ENCODE measurements around the gene MAP3K13. TPM values are rescaled to one million over a fixed set of nuclear protein-coding genes. Genes with fewer than 3 reads are reported as not detected.
A peak's percentile ranks its signal among the peaks of the same experiment; 100 is the strongest.

The MAP3K13 gene
- total RNA-seq, 4 donors from 2014 or later = 17.2 to 42.6 (median 31.9) TPM

- DNase-seq = no peak
- TF ChIP-seq CTCF (IDR thresholded peaks at IDR 0.05) (no peak), EP300 (IDR thresholded peaks at IDR 0.05; ENCODE audit: low read depth) (no peak), POLR2AphosphoS5 (IDR thresholded peaks at IDR 0.05) (no peak), POLR2A (IDR thresholded peaks at IDR 0.05) (no peak)
- peaks cover 2 to 64% (median 26%) of the 10 kb centered on the region in 4 donors for H3K4me1 ChIP-seq
- H3K27me3 ChIP-seq = no peaks in the 10 kb centered on the region
- 66 to 72% methylated on average over 2 of the region's 2 CpGs for WGBS, 2 donors (ENCODE audit: low coverage in 1 of 2)
- in situ Hi-C loops (cut with MboI; ENCODE audit: low pct_ligation_motif_present in 1 of 4, low pct_unique_long_range_greater_than_20kb in 1 of 4, low sequenced_read_pairs in 3 of 4) (no loop called here), intact Hi-C loops (cut with DNase I; ENCODE audit: low total_unique reads) (no loop called here)
- no peaks in the 10 kb centered on the region for H3K36me3 ChIP-seq
- H3K9me3 ChIP-seq = no peaks in the 10 kb centered on the region
- H3K27ac ChIP-seq = no peak overlapping the region
- no peak overlapping the region for H3K4me3 ChIP-seq
These were observed 23.0 kb upstream of the MAP3K13 start for GRCh38 chr3:185339945-185340344.

GRCh38 chr3:185340751-185341150 lies 22.2 kb upstream of the MAP3K13 start:
- WGBS, 2 donors (ENCODE audit: low coverage in 1 of 2) = 88 to 91% methylated on average over 2 of the region's 2 CpGs
- Histone ChIP-seq H3K36me3 (no peaks in the 10 kb centered on the region), H3K27me3 (no peaks in the 10 kb centered on the region), H3K9me3 (no peaks in the 10 kb centered on the region), H3K4me3 (no peak overlapping the region), H3K4me1 (peaks cover 2 to 59% (median 24%) of the 10 kb centered on the region in 4 donors), H3K27ac (no peak overlapping the region)
- intact Hi-C loops (cut with DNase I; ENCODE audit: low total_unique reads) (no loop called here), in situ Hi-C loops (cut with MboI; ENCODE audit: low pct_ligation_motif_present in 1 of 4, low pct_unique_long_range_greater_than_20kb in 1 of 4, low sequenced_read_pairs in 3 of 4) (no loop called here)
- no peak for TF ChIP-seq POLR2AphosphoS5 (IDR thresholded peaks at IDR 0.05)
- no peak for TF ChIP-seq POLR2A (IDR thresholded peaks at IDR 0.05)
- no peak for TF ChIP-seq CTCF (IDR thresholded peaks at IDR 0.05)
- no peak for TF ChIP-seq EP300 (IDR thresholded peaks at IDR 0.05; ENCODE audit: low read depth)
- no peak for DNase-seq

DNA sequence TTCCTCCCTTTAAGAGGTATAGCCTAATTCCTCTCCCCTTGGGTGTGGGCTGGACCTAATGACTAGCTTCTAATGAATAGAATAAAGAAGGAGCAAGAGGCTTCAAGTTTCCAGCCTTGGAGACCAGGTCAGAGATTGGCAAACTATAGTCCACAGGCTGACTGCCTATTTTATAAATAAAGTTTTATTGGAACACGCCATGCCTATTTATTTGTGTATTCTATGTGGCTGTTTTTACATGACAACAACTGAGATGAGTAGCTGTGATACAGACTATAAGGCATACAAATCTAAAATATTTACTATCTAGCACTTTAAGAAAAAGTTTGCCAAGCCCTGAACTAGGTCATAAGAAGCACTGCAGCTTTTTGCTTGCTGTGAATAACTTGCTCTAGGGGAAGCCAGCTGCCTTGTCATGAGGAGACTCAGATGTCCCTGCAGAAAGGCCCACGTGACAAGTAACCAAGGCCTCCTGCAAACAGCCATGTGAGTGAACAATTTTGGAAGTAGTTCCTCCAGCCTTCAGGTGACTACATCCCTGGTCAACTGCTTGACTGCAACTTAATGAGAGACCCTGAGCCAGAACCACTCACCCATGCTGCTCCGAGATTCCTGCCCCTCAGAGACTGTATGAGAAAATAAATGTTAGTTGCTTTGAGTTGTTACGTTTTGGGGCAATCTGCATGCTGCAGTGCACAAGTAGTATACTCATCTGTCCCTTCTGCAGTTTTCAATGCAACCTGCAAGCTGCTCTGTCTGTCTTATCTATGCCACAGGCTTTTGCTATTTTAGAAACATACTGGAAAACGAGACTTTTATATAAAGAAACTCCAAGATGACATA lies 21.1 kb upstream of the MAP3K13 start:
- no peaks in the 10 kb centered on the region for H3K9me3 ChIP-seq
- no peaks in the 10 kb centered on the region for H3K36me3 ChIP-seq
- 68 to 75% methylated on average over 1 to 5 of the region's 5 CpGs for WGBS, 2 donors (ENCODE audit: low coverage in 1 of 2)
- TF ChIP-seq POLR2A (IDR thresholded peaks at IDR 0.05) = no peak
- no peak for TF ChIP-seq CTCF (IDR thresholded peaks at IDR 0.05)
- no peak for TF ChIP-seq POLR2AphosphoS5 (IDR thresholded peaks at IDR 0.05)
- no peak for TF ChIP-seq EP300 (IDR thresholded peaks at IDR 0.05; ENCODE audit: low read depth)
- peak overlapping the region in 1 of 4 donors; percentile 6 for H3K27ac ChIP-seq
- intact Hi-C loops (cut with DNase I; ENCODE audit: low total_unique reads) = no loop called here
- peaks cover 2 to 48% (median 20%) of the 10 kb centered on the region in 4 donors for H3K4me1 ChIP-seq
- H3K4me3 ChIP-seq = no peak overlapping the region
- H3K27me3 ChIP-seq = no peaks in the 10 kb centered on the region
- no peak for DNase-seq
- in situ Hi-C loops (cut with MboI; ENCODE audit: low pct_ligation_motif_present in 1 of 4, low pct_unique_long_range_greater_than_20kb in 1 of 4, low sequenced_read_pairs in 3 of 4) = no loop called here

DNA sequence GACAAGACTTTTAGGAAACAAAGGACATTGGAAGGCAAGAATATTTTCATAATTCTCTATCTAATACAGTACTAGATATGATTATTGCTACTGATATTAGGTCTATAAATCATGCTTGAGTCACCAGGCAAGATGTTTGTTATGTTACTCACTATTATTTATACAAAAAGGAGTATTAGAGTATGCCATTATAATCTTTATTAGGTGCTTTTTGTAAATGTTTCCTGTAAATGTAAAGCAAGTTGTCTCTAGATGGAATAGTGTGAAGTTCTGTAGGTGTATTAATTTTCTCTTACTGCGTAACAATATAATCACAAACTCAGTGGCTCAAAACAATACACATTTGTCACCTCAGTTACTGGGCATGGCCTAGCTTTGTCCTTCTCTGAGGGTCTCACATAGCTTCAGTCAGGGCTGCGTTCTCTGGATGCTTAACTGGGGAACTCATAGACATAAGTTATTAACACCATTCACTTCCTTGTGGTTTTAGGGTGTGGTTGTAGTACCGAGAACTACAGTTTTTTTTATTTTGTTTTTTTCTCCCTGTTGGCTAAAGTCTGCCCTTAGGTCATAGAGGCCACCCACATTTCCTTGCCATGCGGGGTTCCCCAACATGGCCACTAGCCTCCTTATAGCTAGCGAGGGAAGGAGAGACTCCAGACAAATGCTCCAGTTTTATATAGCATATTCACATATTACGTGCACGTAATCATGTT lies 20.3 kb upstream of the MAP3K13 start:
- in situ Hi-C loops (cut with MboI; ENCODE audit: low pct_ligation_motif_present in 1 of 4, low pct_unique_long_range_greater_than_20kb in 1 of 4, low sequenced_read_pairs in 3 of 4) (no loop called here), intact Hi-C loops (cut with DNase I; ENCODE audit: low total_unique reads) (no loop called here)
- H3K36me3 ChIP-seq = no peaks in the 10 kb centered on the region
- H3K27me3 ChIP-seq = no peaks in the 10 kb centered on the region
- no peak for DNase-seq
- H3K27ac ChIP-seq = peak overlapping the region in 2 of 4 donors; percentile 6 to 16
- no peaks in the 10 kb centered on the region for H3K9me3 ChIP-seq
- H3K4me3 ChIP-seq = no peak overlapping the region
- no peak for TF ChIP-seq CTCF (IDR thresholded peaks at IDR 0.05)
- no peak for TF ChIP-seq POLR2A (IDR thresholded peaks at IDR 0.05)
- no peak for TF ChIP-seq EP300 (IDR thresholded peaks at IDR 0.05; ENCODE audit: low read depth)
- TF ChIP-seq POLR2AphosphoS5 (IDR thresholded peaks at IDR 0.05) = no peak
- H3K4me1 ChIP-seq = peaks cover 0 to 42% (median 13%) of the 10 kb centered on the region in 4 donors
- WGBS, 2 donors (ENCODE audit: low coverage in 1 of 2) = 64 to 70% methylated on average over 2 to 7 of the region's 7 CpGs
